GM10847 (cell line): Measurements from ENCODE around the gene CKM.

Experiments
- POLR2A ChIP-seq: IDR thresholded peaks from 2 replicates; pipeline ENCODE4 v1.6.1; 2011; ENCODE audit not compliant: insufficient read length; ENCODE audit errors: extremely low read depth

Gene CKM

GRCh38 chr19:45307361-45307760, 15.3 kb downstream of the CKM start:
- no peak for TF ChIP-seq POLR2A

GRCh38 chr19:45306518-45307027, 16.1 kb downstream of the CKM start:
- no peak for TF ChIP-seq POLR2A

- no peak for TF ChIP-seq POLR2A
These were observed 16.6 kb downstream of the CKM start for GRCh38 chr19:45306040-45306439.

- no peak for TF ChIP-seq POLR2A
These were observed 17.3 kb downstream of the CKM start for GRCh38 chr19:45305421-45305820.

- TF ChIP-seq POLR2A = no peak
These were observed 17.7 kb downstream of the CKM start for GRCh38 chr19:45305007-45305406.

GRCh38 chr19:45304141-45304926, 18.3 kb downstream of the CKM start:
- TF ChIP-seq POLR2A = no peak

GRCh38 chr19:45303269-45304060, 19.2 kb downstream of the CKM start:
- TF ChIP-seq POLR2A = no peak

GRCh38 chr19:45302416-45302815, 20.3 kb downstream of the CKM start:
- no peak for TF ChIP-seq POLR2A

- no peak for TF ChIP-seq POLR2A
These were observed 23.0 kb downstream of the CKM start for GRCh38 chr19:45299719-45300118.

GRCh38 chr19:45298264-45298663, 24.4 kb downstream of the CKM start:
- TF ChIP-seq POLR2A = no peak

GRCh38 chr19:45297674-45298073, 25.0 kb downstream of the CKM start:
- no peak for TF ChIP-seq POLR2A

GRCh38 chr19:45296355-45296754, 26.3 kb downstream of the CKM start:
- no peak for TF ChIP-seq POLR2A

GRCh38 chr19:45295873-45296272, 26.8 kb downstream of the CKM start:
- TF ChIP-seq POLR2A = no peak

GRCh38 chr19:45294291-45295029, 28.2 kb downstream of the CKM start:
- TF ChIP-seq POLR2A = no peak

GRCh38 chr19:45293682-45294081, 29.0 kb downstream of the CKM start:
- no peak for TF ChIP-seq POLR2A
